Lower lobe of right lung (tissue), 2 donors: ENCODE results near the gene KCNIP1. TPM values are rescaled to one million over a fixed set of nuclear protein-coding genes. Genes with fewer than 3 reads are reported as not detected.

ENCODE experiments used
- ATAC-seq, 2 donors: fragments of 200-7000 bp; cut with Tn5 transposase; one replicate each; pipeline ENCODE4 v1.9.1; 2020 to 2022; ENCODE audit warnings: mild to moderate bottlenecking in 2 of 2, moderate library complexity in 2 of 2
- DNase-seq: peaks from one replicate; pipeline ENCODE4 v3.0.0-alpha.2; 2020
- H3K27ac ChIP-seq: fragments of 200-600 bp; one replicate; pipeline ENCODE4 v1.8.0; 2022
- H3K27me3 ChIP-seq: fragments of 200-600 bp; one replicate; pipeline ENCODE4 v1.8.0; 2022; ENCODE audit warnings: low read depth
- H3K36me3 ChIP-seq: fragments of 200-600 bp; one replicate; pipeline ENCODE4 v1.8.0; 2022; ENCODE audit warnings: mild to moderate bottlenecking
- H3K4me1 ChIP-seq: fragments of 200-600 bp; one replicate; pipeline ENCODE4 v1.8.0; 2022
- H3K4me3 ChIP-seq: fragments of 200-600 bp; one replicate; pipeline ENCODE4 v1.8.0; 2022; ENCODE audit warnings: mild to moderate bottlenecking
- H3K9me3 ChIP-seq: fragments of 200-600 bp; one replicate; pipeline ENCODE4 v1.8.0; 2022
- intact Hi-C: fragments of 100-400 bp; cut with DNase I; formaldehyde crosslinking; loops from one replicate; pipeline ENCODE4 v1.11.0; 2022
- total RNA-seq: library from RNA; stranded (reverse); fragmentation: NEBNext Ultra II Directional; extraction: Animal tissue kit (Norgen Biotek cat#: 25700); gene quantifications from one replicate; pipeline ENCODE4 v1.2.1, GENCODE V29; 2021
- TF ChIP-seq, protein P1 (sequence below): fragments of 200-600 bp; IDR thresholded peaks from one replicate; pipeline ENCODE4 v1.8.0; 2022; ENCODE audit warnings: antibody characterized with exemption, mild to moderate bottlenecking
- donor health status: DM: no; HTN: yes; CAD: no; lungs with severe emphysema.

The KCNIP1 gene
- total RNA-seq, 1 donor from 2014 or later, result 1.7 TPM

DNA sequence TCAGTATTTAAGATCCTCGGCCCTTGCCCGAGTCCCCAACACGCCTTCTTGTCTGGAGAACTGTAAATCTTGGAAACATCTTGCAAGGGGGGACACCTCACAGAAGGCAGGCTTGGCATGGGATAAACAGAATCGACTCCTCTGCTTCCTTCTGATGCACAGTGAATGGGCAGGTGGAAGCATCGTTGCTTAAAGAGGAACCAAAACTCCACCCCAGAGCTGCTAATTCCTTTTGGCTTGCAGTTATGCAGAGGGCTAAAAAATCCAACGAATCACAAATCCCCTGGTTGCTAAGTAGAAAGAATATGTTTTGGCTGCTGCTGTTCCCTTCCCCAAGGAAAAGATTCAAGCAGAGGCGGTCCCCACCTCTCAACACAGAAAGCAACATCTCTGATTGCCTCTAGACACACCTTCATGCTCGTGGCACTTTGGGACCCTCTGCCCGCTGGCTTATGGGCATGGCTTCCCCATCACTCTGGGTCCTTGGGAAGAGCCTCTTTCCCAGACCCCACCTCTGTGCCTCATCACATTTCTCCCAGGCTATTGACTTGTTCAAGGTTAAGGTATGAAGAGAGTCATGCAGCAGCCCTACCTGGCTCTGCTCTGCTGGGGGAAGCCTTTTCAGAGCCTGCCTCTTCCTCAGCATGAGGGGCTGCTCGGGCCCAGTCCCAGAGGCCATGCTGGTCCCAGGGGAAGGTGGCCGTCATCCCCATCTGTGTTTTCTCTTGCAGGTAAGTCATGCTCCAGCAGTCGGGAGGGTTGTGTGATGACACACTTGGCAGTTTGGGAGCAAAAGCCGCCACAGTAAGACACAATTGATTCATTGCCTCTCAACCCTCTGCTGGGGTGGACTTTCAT lies 137.1 kb downstream of the KCNIP1 start:
- DNase-seq (no peak), ATAC-seq (no peak)
- intact Hi-C loops, result no loop called here
- Histone ChIP-seq H3K36me3 (no peaks in the 10 kb centered on the region), H3K4me1 (no peaks in the 10 kb centered on the region), H3K4me3 (no peak overlapping the region), H3K27me3 (peaks cover 13% of the 10 kb centered on the region), H3K27ac (no peak overlapping the region), H3K9me3 (no peaks in the 10 kb centered on the region)
- TF ChIP-seq, protein P1, sequence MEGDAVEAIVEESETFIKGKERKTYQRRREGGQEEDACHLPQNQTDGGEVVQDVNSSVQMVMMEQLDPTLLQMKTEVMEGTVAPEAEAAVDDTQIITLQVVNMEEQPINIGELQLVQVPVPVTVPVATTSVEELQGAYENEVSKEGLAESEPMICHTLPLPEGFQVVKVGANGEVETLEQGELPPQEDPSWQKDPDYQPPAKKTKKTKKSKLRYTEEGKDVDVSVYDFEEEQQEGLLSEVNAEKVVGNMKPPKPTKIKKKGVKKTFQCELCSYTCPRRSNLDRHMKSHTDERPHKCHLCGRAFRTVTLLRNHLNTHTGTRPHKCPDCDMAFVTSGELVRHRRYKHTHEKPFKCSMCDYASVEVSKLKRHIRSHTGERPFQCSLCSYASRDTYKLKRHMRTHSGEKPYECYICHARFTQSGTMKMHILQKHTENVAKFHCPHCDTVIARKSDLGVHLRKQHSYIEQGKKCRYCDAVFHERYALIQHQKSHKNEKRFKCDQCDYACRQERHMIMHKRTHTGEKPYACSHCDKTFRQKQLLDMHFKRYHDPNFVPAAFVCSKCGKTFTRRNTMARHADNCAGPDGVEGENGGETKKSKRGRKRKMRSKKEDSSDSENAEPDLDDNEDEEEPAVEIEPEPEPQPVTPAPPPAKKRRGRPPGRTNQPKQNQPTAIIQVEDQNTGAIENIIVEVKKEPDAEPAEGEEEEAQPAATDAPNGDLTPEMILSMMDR, result no peak

DNA sequence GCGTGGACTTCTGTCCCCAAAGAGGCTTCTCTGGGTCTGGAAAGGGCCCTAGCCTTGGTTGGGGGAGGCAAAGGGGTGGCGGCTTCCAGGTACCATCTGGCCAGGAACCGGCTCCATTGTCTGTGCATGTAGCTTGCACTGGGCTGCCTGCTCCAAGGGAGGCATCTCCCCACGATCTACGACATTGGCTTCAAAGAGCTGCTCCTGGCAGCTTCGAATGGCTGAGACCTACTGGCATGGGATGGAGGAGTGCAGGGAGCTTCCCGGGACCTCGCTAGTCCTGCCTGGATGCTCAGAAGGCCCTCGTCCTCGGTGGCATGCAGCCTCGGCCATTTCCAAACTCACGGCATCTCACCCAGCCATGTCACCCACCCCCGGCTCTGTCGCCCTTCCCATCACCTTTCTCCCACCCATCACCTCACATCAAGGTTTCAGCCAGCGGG lies 137.8 kb downstream of the KCNIP1 start:
- Histone ChIP-seq H3K27me3 (peaks cover 13% of the 10 kb centered on the region), H3K27ac (no peak overlapping the region), H3K36me3 (no peaks in the 10 kb centered on the region), H3K4me3 (no peak overlapping the region), H3K4me1 (no peaks in the 10 kb centered on the region), H3K9me3 (no peaks in the 10 kb centered on the region)
- ATAC-seq (no peak), DNase-seq (no peak)
- TF ChIP-seq, protein P1, result no peak
- intact Hi-C loops, result no loop called here

DNA sequence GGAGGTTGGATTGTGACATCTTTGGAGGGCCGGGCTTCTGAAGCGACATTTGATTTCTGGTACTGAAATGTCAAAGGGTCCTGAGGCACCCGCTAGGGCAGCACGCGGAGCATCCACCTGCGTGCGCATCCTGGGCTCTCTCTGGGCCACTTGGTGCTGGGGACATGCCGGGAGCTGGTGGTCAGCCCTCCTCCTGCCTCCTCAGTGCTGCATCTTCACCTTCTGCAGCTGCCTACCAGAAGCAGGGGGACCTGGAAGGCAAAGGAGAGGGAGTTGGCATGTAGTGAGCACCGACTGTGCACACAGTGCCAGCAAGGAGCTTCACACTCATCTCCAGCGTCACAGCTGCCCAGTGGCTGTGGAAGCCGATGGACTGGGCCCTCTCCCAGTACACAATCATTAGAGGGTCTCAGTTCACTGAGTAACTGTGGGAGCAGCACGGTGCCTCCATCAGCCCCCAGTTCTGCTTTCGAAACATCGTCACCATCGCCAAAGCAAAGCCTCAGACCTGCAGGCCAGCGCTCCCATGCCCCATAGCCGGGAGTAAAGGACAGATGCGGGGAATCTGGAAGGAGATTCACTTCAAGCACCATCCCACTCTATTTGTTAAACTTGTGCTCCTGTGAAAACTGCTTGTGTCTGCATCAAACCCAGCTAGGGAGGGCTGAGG lies 138.4 kb downstream of the KCNIP1 start:
- Histone ChIP-seq H3K4me3 (no peak overlapping the region), H3K36me3 (no peaks in the 10 kb centered on the region), H3K4me1 (no peaks in the 10 kb centered on the region), H3K27me3 (peaks cover 13% of the 10 kb centered on the region), H3K9me3 (no peaks in the 10 kb centered on the region), H3K27ac (no peak overlapping the region)
- ATAC-seq (no peak), DNase-seq (no peak)
- intact Hi-C loops, result no loop called here
- TF ChIP-seq, protein P1, result no peak

DNA sequence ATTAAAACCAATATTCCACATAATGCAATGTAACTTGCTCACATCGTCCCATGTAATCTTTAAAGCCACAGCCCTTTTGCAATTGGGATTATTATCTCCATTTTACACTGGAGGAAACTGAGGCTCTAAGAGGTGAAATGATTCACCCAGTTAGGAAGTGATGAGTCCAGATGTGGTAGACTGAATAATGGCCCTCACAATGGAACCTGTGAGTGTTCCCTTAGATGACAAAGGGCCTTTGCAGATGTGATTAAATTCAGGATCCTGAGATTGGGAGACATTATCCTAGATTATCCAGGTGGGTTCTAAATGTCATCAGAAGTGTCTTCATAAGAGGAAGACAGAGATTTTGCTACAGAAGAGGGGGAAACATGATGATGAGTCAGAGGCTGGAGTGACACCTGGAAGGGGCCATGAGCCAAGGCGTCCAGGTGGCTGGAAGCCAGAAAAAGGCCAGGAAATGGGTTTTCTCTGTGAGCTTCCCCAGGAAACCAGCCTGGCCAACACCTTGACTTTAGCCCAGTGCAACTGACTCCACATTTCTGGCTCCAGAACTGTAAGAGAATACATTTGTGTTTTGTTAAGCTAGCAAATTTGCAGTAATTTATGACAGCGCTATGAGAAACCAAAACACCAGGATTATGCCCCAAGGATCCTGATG lies 139.1 kb downstream of the KCNIP1 start:
- Histone ChIP-seq H3K27ac (no peak overlapping the region), H3K4me1 (no peaks in the 10 kb centered on the region), H3K4me3 (no peak overlapping the region), H3K36me3 (no peaks in the 10 kb centered on the region), H3K9me3 (no peaks in the 10 kb centered on the region), H3K27me3 (peaks cover 13% of the 10 kb centered on the region)
- TF ChIP-seq, protein P1, result no peak
- DNase-seq, result no peak
- intact Hi-C loops, result no loop called here
- no peak for ATAC-seq

DNA sequence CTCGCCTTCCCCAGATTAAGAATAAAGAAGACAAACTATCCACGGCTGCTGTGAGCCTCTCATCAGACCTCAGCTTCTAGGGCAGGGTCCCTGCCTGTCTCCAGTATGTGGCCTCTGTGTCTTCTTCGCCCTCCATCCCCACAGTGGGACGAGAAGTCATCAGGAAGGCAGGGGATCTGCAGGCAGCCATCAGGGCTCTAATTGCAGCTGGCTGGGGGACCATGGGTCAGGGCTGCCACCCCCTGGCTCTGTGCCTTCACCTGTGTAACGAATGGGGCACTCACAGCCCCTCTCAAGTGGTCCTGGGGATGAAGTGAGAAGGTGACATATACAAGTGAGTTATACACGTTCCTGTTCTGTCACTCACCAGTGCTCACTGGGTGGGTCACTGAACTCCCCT lies 139.8 kb downstream of the KCNIP1 start:
- DNase-seq (no peak), ATAC-seq (no peak)
- Histone ChIP-seq H3K4me1 (no peaks in the 10 kb centered on the region), H3K4me3 (no peak overlapping the region), H3K9me3 (no peaks in the 10 kb centered on the region), H3K36me3 (no peaks in the 10 kb centered on the region), H3K27me3 (peaks cover 13% of the 10 kb centered on the region), H3K27ac (no peak overlapping the region)
- TF ChIP-seq, protein P1, result no peak
- intact Hi-C loops, result no loop called here
